AG04449 (cell line): ENCODE measurements around the gene EXOC4.
"Not testable (repeated sequence)": the region's sequence is repeated elsewhere in the genome, so short reads cannot be mapped to it uniquely, and the experiment has no call there.

Experiments used
- CTCF ChIA-PET: fragments of 350-600 bp; formaldehyde crosslinking; extraction: SDS; loops from one replicate; lab custom pipeline; 2021; ENCODE audit warnings: antibody characterized with exemption; lab: Yijun Ruan, JAX
- POLR2A ChIA-PET: fragments of 400-600, 350-600 bp; formaldehyde crosslinking; extraction: SDS; loops from one replicate; lab custom pipeline; 2020; ENCODE audit warnings: antibody characterized with exemption, inconsistent platforms; lab: Yijun Ruan, JAX
- DNase-seq: peaks from one replicate; pipeline ENCODE4 v3.0.0-alpha.2; 2010; ENCODE audit warnings: low read depth, low spot score
- H3K4me3 ChIP-seq: 2 replicates; pipeline ENCODE4 v1.5.1; 2011; ENCODE audit warnings: low read depth, mild to moderate bottlenecking, control low read depth, low read length
- CTCF ChIP-seq: IDR thresholded peaks from one replicate; pipeline ENCODE4 v1.5.1; 2011; ENCODE audit warnings: mild to moderate bottlenecking, moderate library complexity, low read length, control low read depth, inconsistent platforms; ENCODE audit not compliant: insufficient read depth; ENCODE audit errors: missing control alignments

EXOC4 gene

GRCh38 chr7:133641436-133641835, 388.6 kb downstream of the EXOC4 start:
- no peak for DNase-seq
- no peak for TF ChIP-seq CTCF
- H3K4me3 ChIP-seq, result no peak overlapping the region
- ChIA-PET CTCF (no interaction called here), POLR2A (no interaction called here)

DNA sequence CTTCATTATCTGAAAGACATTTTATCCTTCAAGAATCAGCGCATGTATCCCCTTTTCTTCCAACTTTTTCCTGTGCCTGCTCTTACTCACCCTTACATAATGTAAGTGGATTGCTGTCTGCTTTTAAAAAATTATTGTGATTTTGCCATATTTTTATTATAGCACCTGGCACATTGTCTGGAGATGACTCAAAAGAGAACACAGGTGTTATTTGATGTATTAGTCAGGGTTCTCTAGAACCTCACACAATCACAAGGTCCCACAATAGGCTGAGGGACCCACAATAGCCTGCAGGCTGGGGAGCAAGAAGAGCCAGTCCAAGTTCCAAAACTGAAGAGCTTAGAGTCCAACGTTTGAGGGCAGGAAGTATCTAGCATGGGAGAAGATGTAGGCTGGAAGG, 390.0 kb downstream of the EXOC4 start:
- CTCF ChIA-PET, result no interaction called here
- POLR2A ChIA-PET, result no interaction called here
- no peak for TF ChIP-seq CTCF
- no peak for DNase-seq
- H3K4me3 ChIP-seq, result no peak overlapping the region

DNA sequence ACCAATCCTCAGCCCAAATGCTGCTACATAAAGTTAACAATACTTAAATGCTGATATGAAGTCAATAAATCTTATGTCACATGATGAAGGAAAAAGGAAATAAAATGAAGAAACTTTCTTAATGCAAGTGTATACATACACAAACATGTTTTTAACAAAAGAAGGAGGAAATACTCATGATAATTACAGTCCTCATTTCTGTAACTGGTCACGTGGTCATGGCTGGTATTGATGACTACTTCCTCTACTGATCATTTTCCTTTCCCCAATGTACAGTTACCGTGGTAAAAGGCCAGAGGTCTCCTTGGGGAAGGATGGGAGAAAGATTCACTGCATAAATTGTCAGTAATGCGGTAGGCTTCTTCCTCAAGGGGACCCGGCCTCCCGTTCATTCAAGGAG, 390.8 kb downstream of the EXOC4 start:
- POLR2A ChIA-PET, CTCF ChIA-PET, DNase-seq, H3K4me3 ChIP-seq: not testable (repeated sequence)

- no peak overlapping the region for H3K4me3 ChIP-seq
- POLR2A ChIA-PET, result no interaction called here
- no peak for TF ChIP-seq CTCF
- CTCF ChIA-PET, result no interaction called here
- DNase-seq, result no peak
Measured at GRCh38 chr7:133645884-133646391, 393.1 kb downstream of the EXOC4 start.

- no peak overlapping the region for H3K4me3 ChIP-seq
- no peak for DNase-seq
- TF ChIP-seq CTCF, result no peak
- CTCF ChIA-PET, result no interaction called here
- POLR2A ChIA-PET, result no interaction called here
Measured at GRCh38 chr7:133646472-133647315, 393.8 kb downstream of the EXOC4 start.

DNA sequence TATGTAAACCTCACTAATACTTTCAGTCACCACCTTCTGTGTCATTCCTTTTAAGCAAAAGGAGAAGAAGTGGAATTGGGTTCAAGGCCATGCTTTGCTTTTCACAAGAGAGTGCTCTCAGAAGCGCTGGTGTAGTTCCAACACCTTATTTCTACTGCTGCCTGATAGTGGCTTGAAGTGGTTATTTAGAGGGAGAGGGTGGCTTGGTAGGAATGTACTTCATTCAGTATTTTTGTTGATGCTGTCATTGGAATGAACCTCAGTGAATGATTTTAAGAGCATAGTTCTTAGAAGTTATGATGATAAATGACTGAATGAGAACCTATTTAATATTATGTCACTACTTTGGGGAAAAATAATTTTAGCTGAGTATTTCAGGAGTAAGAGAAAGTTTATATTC, 396.7 kb downstream of the EXOC4 start:
- ChIA-PET POLR2A (no interaction called here), CTCF (no interaction called here)
- DNase-seq, result no peak
- no peak for TF ChIP-seq CTCF
- H3K4me3 ChIP-seq, result no peak overlapping the region

GRCh38 chr7:133650069-133650468, 397.2 kb downstream of the EXOC4 start:
- TF ChIP-seq CTCF, result no peak
- no peak overlapping the region for H3K4me3 ChIP-seq
- CTCF ChIA-PET, result no interaction called here
- no peak for DNase-seq
- POLR2A ChIA-PET, result no interaction called here
